Suprapubic skin (tissue), 4 donors: Measurements from ENCODE around the gene CCR9.

Source experiments
- CTCF ChIP-seq, 2 donors: fragments of 200-600 bp in 1 of 2; fragments of 450-650 bp in 1 of 2; sonication (generic) in 1 of 2; IDR thresholded peaks; one replicate each; pipeline ENCODE4 v1.5.1; 2016 to 2019; ENCODE audit warnings: antibody characterized with exemption in 2 of 2, mild to moderate bottlenecking in 1 of 2, moderate library complexity in 1 of 2
- EP300 ChIP-seq: sonication (generic); formaldehyde crosslinking; IDR thresholded peaks from one replicate; pipeline ENCODE4 v1.6.1; 2017; ENCODE audit warnings: antibody characterized with exemption
- POLR2A ChIP-seq, 2 donors: fragments of 450-650 bp; IDR thresholded peaks; one replicate each; pipeline ENCODE4 v1.6.1; 2017; ENCODE audit warnings: antibody characterized with exemption in 2 of 2, mild to moderate bottlenecking in 2 of 2, moderate library complexity in 2 of 2
- POLR2AphosphoS5 ChIP-seq, 3 donors: sonication (generic); formaldehyde crosslinking; IDR thresholded peaks; one replicate each; pipeline ENCODE4 v1.6.1; 2017; ENCODE audit warnings: antibody characterized with exemption in 3 of 3

DNA sequence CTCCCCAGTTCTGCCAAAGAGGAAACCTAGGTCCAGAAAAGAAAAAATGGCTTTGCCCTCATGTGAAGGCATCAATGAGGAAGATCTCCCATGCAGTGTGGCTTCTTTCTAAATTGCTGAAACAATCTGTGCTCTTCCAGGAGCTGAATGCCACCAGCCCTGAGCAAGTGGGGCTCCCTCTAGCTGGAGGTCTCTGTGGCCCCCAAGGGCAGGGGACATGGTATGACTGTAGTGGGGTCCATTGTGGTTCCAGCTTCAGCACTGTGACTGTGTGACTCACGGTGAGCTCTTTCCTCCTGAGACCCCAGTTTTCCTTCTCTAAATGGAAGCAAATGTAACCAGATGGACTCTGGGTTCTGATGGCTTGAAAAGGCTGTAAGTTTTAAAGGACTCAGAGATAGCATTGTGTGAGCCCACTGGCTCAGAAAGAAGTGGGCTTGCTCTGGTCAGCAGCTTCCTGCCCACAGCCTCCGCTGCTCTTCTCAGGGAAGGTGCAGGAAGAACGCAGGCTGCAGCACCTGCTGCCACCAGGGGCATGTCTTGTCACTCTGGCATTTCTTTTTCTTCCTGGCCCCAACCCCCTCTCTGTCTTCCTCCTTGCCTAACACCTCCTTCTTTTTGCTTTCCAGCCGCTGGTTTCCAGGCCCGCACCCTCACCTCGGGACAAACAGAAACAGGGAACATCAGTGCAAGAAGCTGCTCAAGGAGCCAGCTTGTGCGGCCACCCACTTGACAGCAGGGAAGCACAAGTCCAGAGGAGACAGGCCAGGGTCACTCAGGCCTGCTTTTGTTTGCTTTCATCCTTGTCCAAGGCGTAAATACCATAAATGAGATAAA is 51.1 kb downstream of the CCR9 start:
- no peak for TF ChIP-seq POLR2AphosphoS5 (IDR thresholded peaks at IDR 0.05)
- no peak for TF ChIP-seq POLR2A (IDR thresholded peaks at IDR 0.05)
- no peak for TF ChIP-seq CTCF (IDR thresholded peaks at IDR 0.05)
- no peak for TF ChIP-seq EP300
